Heart left ventricle (tissue), 13 donors: Measurements from ENCODE around the gene UCN.
"Not testable (repeated sequence)": the region's sequence is repeated elsewhere in the genome, so short reads cannot be mapped to it uniquely, and the experiment has no call there.

Experiments
- CTCF ChIP-seq, 12 donors: fragments of 200-600 bp; sonication (generic) in 4 of 12; IDR thresholded peaks; one replicate each; pipeline versions ENCODE4 v1.5.0 to v1.8.0; 2018 to 2022; ENCODE audit warnings: antibody characterized with exemption in 12 of 12, mild to moderate bottlenecking in 5 of 12
- POLR2A ChIP-seq, 2 donors: fragments of 450-650 bp; IDR thresholded peaks; one replicate each; pipeline ENCODE4 v1.6.1; 2017; ENCODE audit warnings: antibody characterized with exemption in 2 of 2, mild to moderate bottlenecking in 2 of 2, moderate library complexity in 2 of 2
- donor health status: ischemic (EF 13 %, LVEDD 7.1; RV severe dilation, severe dysfunction).
- donor health status: DM: no; HTN: yes; CAD: no.
- donor health status: DM: no; HTN: no; CAD: no.
- donor health status: ischemic (EF 25% LVEDD 6.9; RV normal size, moderate dysfunction).
- donor health status: ischemic (EF 25% LVEDD 5.7; RV mildly dilated, moderate dysfunction).
- donor health status: ischemic (EF 35%, LVEDD 5.7; RV mildly dilated, moderate dysfunction).
- donor health status: nonischemic (EF 11% LVEDD 7.7; RV severe dilation, severe dysfunction).
- donor health status: DM: yes; HTN: yes; CAD: no.
- donor health status: PGD.
- donor health status: ischemic (EF 29% LVEDD 5.4; RV normal size, mild dysfunction).
- donor health status: nonischemic (EF 23%, LVEDD 6.1; RV moderate dilation, normal function).

- not testable (repeated sequence) for TF ChIP-seq CTCF, POLR2A (IDR thresholded peaks at IDR 0.05)
These were observed 11.6 kb upstream of the UCN start for GRCh38 chr2:27319839-27320238.
